ENCODE results near the gene TMEM40. TPM values are rescaled to one million over a fixed set of nuclear protein-coding genes. Genes with fewer than 3 reads are reported as not detected.

TMEM40 gene, protein sequence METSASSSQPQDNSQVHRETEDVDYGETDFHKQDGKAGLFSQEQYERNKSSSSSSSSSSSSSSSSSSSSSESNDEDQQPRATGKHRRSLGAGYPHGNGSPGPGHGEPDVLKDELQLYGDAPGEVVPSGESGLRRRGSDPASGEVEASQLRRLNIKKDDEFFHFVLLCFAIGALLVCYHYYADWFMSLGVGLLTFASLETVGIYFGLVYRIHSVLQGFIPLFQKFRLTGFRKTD
- total RNA-seq = not detected in 2 replicates

GRCh38 chr3:12759097-12759679, at the start of gene TMEM40:
Gene TMEM40, minus strand, starts transcription at chr3:12759259. Its CDS starts 9,427 bp downstream, at chr3:12749832.

GRCh38 chr3:12796171-12797123, 37.4 kb upstream of the TMEM40 start, which contains the start of gene CAND2:
Gene CAND2, plus strand, starts transcription at chr3:12796680. Its CDS starts 41 bp downstream, at chr3:12796721.

Other genes starting within 250 kb of the TMEM40 start
- 1.3 TPM in 1 of 2 replicates, not detected in the other for gene MKRN2OS, start 213.8 kb downstream of the TMEM40 start, total RNA-seq
- 28.4 and 33.2 TPM in 2 replicates for gene MKRN2, start 202.2 kb downstream of the TMEM40 start, total RNA-seq
- gene RAF1, start 95.1 kb downstream of the TMEM40 start, total RNA-seq = 62.0 and 69.3 TPM in 2 replicates
- 9.0 and 13.2 TPM in 2 replicates for gene CAND2, start 37.4 kb upstream of the TMEM40 start, total RNA-seq
- 529 and 1,124 TPM in 2 replicates for gene RPL32, start 82.3 kb upstream of the TMEM40 start, total RNA-seq

Measured in mesangial cell (primary cell).